Fibroblast of mammary gland (primary cell): ENCODE measurements around the gene RUFY2.

Source experiments
- DNase-seq: peaks from one replicate; pipeline ENCODE4 v3.0.0-alpha.2; 2010; ENCODE audit warnings: low read depth
- H3K4me3 ChIP-seq: 2 replicates; pipeline ENCODE4 v1.5.1; 2011; ENCODE audit warnings: low read depth, mild to moderate bottlenecking, low read length, moderate library complexity; ENCODE audit not compliant: control insufficient read depth
- TF ChIP-seq, protein P1 (sequence below): conservative IDR thresholded peaks from 2 replicates; pipeline ENCODE4 v1.5.1; 2011; ENCODE audit warnings: low read depth, low read length, inconsistent platforms; ENCODE audit not compliant: control insufficient read depth, insufficient read depth

RUFY2 gene

DNA sequence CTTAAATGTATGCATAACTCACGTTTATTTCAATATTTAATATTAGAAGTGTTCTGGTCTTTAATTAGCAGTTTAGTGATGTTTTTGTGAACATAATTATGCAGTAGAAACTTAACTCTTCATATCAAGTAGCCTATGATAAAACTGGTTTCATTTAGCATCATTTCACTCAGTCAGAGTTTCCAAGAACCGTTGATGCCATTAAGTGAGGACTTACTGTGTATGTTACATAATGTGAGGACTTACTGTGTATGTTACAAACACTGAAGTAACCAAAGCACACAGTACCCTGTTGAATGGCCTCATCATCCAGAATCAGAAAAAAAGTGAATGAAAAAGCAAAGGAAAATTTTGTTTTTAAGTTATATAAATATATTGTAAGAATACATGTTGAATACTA, 41.5 kb downstream of the RUFY2 start:
- H3K4me3 ChIP-seq: no peak overlapping the region
- TF ChIP-seq, protein P1, sequence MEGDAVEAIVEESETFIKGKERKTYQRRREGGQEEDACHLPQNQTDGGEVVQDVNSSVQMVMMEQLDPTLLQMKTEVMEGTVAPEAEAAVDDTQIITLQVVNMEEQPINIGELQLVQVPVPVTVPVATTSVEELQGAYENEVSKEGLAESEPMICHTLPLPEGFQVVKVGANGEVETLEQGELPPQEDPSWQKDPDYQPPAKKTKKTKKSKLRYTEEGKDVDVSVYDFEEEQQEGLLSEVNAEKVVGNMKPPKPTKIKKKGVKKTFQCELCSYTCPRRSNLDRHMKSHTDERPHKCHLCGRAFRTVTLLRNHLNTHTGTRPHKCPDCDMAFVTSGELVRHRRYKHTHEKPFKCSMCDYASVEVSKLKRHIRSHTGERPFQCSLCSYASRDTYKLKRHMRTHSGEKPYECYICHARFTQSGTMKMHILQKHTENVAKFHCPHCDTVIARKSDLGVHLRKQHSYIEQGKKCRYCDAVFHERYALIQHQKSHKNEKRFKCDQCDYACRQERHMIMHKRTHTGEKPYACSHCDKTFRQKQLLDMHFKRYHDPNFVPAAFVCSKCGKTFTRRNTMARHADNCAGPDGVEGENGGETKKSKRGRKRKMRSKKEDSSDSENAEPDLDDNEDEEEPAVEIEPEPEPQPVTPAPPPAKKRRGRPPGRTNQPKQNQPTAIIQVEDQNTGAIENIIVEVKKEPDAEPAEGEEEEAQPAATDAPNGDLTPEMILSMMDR: no peak

DNA sequence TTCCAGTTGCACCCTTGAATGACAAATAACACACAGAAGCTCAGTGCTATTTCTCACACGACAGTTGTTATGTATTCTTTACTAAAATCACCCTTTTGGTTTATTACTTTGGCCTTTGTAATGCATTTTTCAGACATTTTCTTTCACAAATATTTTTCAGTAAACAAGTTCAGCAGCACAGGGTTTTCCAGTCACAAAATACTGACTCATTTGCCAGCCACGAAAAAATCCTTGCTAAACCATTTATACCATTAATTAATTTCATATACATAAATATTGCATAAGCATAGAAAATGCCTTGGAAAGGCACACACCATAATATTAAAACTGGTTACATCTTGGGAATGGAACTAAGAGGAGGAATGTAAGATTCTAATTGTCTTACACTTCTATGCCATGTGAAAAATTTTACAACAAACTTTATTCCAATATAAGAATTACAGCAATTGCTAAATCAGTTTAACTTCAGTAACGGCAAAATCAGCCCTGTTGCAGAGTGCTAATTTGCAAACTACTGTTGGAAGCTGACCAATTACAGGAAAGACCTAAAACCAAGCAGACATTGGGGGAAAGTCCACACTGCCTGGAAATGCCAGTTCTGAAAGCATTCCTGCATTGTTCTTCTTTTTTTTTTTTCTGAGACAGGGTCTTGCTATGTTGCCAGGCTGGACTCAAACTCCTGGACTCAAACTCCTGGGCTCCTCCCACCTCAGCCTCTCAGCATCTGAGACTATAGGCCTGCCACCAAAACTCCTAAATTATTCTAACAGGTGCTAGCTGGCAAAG, 42.8 kb downstream of the RUFY2 start:
- DNase-seq: no peak
- TF ChIP-seq, protein P1: no peak
- no peak overlapping the region for H3K4me3 ChIP-seq

More for the DNA sequence above, 41.5 kb downstream of the RUFY2 start:
- DNase-seq: no peak

GRCh38 chr10:68362590-68362989, 44.5 kb downstream of the RUFY2 start:
- H3K4me3 ChIP-seq: no peak overlapping the region
- DNase-seq: no peak
- TF ChIP-seq, protein P1: no peak

GRCh38 chr10:68359189-68359588, 47.9 kb downstream of the RUFY2 start:
- DNase-seq: no peak
- H3K4me3 ChIP-seq: no peak overlapping the region
- TF ChIP-seq, protein P1: no peak

DNA sequence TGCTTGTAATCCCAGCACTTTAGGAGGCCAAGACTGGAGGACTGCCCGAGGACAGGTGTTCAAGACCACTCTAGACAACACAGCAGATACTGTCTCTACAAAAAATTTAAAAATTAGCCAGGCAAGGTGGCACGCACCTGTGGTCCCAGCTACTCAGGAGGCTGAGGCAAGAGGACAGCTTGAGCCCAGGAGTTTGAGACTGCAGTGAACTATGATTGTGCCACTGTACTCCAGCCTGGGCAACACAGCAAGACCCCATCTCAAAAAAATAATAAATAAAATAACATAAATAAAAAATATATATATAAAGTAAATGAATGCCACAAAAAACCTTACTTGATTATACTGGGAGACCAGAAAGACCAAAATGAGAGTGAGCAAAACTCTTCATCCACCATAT, 53.5 kb downstream of the RUFY2 start:
- H3K4me3 ChIP-seq: no peak overlapping the region
- DNase-seq: no peak
- TF ChIP-seq, protein P1: no peak

GRCh38 chr10:68348265-68348741, 58.8 kb downstream of the RUFY2 start:
- TF ChIP-seq, protein P1: peak; percentile 91
- peak; percentile 66 for DNase-seq
- H3K4me3 ChIP-seq: no peak overlapping the region

DNA sequence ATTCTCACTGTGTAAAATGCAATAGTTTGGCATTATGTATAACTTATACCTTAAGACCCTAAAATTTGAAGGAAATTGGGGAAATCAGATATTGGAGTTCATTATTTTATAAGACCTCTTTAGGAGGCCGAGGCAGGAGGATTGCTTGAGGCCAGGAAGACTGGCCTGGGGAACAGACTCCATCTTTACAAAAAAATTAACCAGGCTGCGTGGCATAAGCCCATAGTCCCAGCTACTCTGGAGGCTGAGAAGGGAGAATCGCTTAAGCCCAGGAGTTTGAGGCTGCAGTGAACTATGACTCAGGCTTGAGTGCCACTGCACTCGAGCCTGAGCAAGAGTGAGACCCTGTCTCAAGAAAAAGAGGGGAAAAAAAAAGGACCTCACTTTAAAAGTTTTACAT, 60.3 kb downstream of the RUFY2 start:
- TF ChIP-seq, protein P1: no peak

More for the DNA sequence above, 60.3 kb downstream of the RUFY2 start:
- DNase-seq: no peak
- H3K4me3 ChIP-seq: no peak overlapping the region
